ENCODE measurements around the gene TRMO.

Gene TRMO

GRCh38 chr9:97895695-97896332 is 26.5 kb downstream of the TRMO start (continued):
- no peak for TF ChIP-seq ZBTB10 (tag by site-specific recombination; IDR thresholded peaks at IDR 0.05)
- no peak for TF ChIP-seq ZNF23 (tag by site-specific recombination; IDR thresholded peaks at IDR 0.05; ENCODE audit: borderline replicate concordance)
- TF ChIP-seq ZNF830 (tag by site-specific recombination; IDR thresholded peaks at IDR 0.05; ENCODE audit: low read depth) = no peak
- TF ChIP-seq ZNF626 (tag by site-specific recombination; IDR thresholded peaks at IDR 0.05) = no peak
- TF ChIP-seq SALL2 (tag by site-specific recombination; IDR thresholded peaks at IDR 0.05; ENCODE audit: borderline replicate concordance) = no peak

- H3K4me3 ChIP-seq (ENCODE audit: low read depth, low read length) = no peak overlapping the region
- H3K36me3 ChIP-seq (ENCODE audit: control insufficient read depth in 2 of 2, insufficient read depth in 1 of 2, low read length in 2 of 2) = peaks cover 0 to 2% of the 10 kb centered on the region in 2 experiments; a peak in 1 of 3 replicates
- no peaks in the 10 kb centered on the region for H3K4me1 ChIP-seq (ENCODE audit: control insufficient read depth, insufficient read depth, low read length)
- no peaks in the 10 kb centered on the region for H3K9me3 ChIP-seq (ENCODE audit: control insufficient read depth, insufficient read depth, low read depth, low read length)
- H3K27ac ChIP-seq (ENCODE audit: extremely low read depth, low read depth, low read length) = no peak overlapping the region
- ChIA-PET POLR2A (interaction anchor here (0.9 kb wide), 1 partner anchor 27 kb away, joined by 4 read pairs; the partner anchor contains the start of gene TRMO), CTCF (interaction anchor here (0.5 to 7.4 kb wide), 4 partner anchors 7 to 459 kb away, joined by 3 to 132 read pairs (median 4); no protein-coding TSS in a partner anchor)
- TF ChIP-seq ZNF133 (tag by site-specific recombination; IDR thresholded peaks at IDR 0.05) (no peak), PATZ1 (tag by site-specific recombination; IDR thresholded peaks at IDR 0.05) (no peak), ZBTB49 (tag by site-specific recombination; IDR thresholded peaks at IDR 0.05; ENCODE audit: low read depth) (no peak), KLF17 (tag by site-specific recombination; IDR thresholded peaks at IDR 0.05) (no peak), ZNF174 (tag by site-specific recombination; IDR thresholded peaks at IDR 0.05) (no peak), SP2 (tag by site-specific recombination; IDR thresholded peaks at IDR 0.05) (no peak), ZNF561 (tag by site-specific recombination; IDR thresholded peaks at IDR 0.05; ENCODE audit: borderline replicate concordance) (no peak), ZNF544 (tag by site-specific recombination; IDR thresholded peaks at IDR 0.05) (no peak), ZNF658 (tag by site-specific recombination; IDR thresholded peaks at IDR 0.05) (no peak), ZNF140 (tag by site-specific recombination; IDR thresholded peaks at IDR 0.05) (no peak), ZNF132 (tag by site-specific recombination; IDR thresholded peaks at IDR 0.05; ENCODE audit: borderline replicate concordance) (no peak), RBAK (tag by site-specific recombination; IDR thresholded peaks at IDR 0.05) (no peak), ZNF830 (tag by site-specific recombination; IDR thresholded peaks at IDR 0.05; ENCODE audit: low read depth) (no peak), ZIC2 (tag by site-specific recombination; IDR thresholded peaks at IDR 0.05) (no peak), ZBTB48 (tag by site-specific recombination; IDR thresholded peaks at IDR 0.05) (no peak), PRDM10 (tag by site-specific recombination; IDR thresholded peaks at IDR 0.05) (no peak), ZNF529 (tag by site-specific recombination; IDR thresholded peaks at IDR 0.05; ENCODE audit: insufficient replicate concordance) (no peak), ZBTB17 (tag by site-specific recombination; IDR thresholded peaks at IDR 0.05) (no peak), PBX3 (CRISPR knock-in tag; IDR thresholded peaks at IDR 0.05) (no peak)
These were observed 27.1 kb downstream of the TRMO start for GRCh38 chr9:97895211-97895610.

Measured in HEK293 (cell line).